K562 (cell line): ENCODE data around the gene B3GLCT. TPM values are rescaled to one million over a fixed set of nuclear protein-coding genes. Genes with fewer than 3 reads are reported as not detected.

Experiments
- ATAC-seq: fragments of 200-7000 bp; cut with Tn5 transposase; 3 replicates; pipeline ENCODE4 v1.9.1; 2020; ENCODE audit warnings: moderate library complexity
- BruUV-seq: library from RNA; stranded (reverse); fragments of 400-500 nt; replicated peaks from 2 replicates; lab custom pipeline; 2021; lab: Mats Ljungman, UMichigan
- CTCF ChIA-PET: fragments of 300-600 bp; formaldehyde crosslinking; extraction: SDS; loops from one replicate; lab custom pipeline; 2021; ENCODE audit warnings: low intra/inter-chr PET ratio; lab: Yijun Ruan, JAX
- POLR2A ChIA-PET: fragments of 300-600, 350-650 bp; sonication (Branson Sonifier 250); formaldehyde crosslinking; extraction: SDS; loops from one replicate; lab custom pipeline; 2021; ENCODE audit warnings: antibody characterized with exemption, inconsistent platforms; lab: Yijun Ruan, JAX
- DNase-seq, 4 experiments: peaks; one replicate each; pipeline versions ENCODE4 v3.0.0 to v3.0.0-alpha.2; 2011 to 2018; ENCODE audit warnings: low spot score in 3 of 4, mixed read lengths in 3 of 4; ENCODE audit errors: extremely low read depth in 1 of 4
- FAIRE-seq: peaks from 2 replicates; lab custom pipeline; 2011; peaks lifted over from hg19 to GRCh38; lab: Jason Lieb, UNC
- H2AFZ ChIP-seq: 2 replicates; pipeline ENCODE4 v1.6.0; 2011; ENCODE audit warnings: low read depth, low read length, control low read depth, inconsistent platforms
- H3K27ac ChIP-seq: fragments of 200-600 bp; 3 replicates; pipeline ENCODE4 v1.8.0; 2011; ENCODE audit warnings: low read depth, mild to moderate bottlenecking, control low read depth, inconsistent platforms, low read length, moderate library complexity, mixed read lengths; ENCODE audit errors: extremely low read depth
- H3K27me3 ChIP-seq, 2 experiments: fragments of 300-600 bp in 1 of 2; 2 replicates in 1 of 2; 3 replicates in 1 of 2; pipeline versions ENCODE4 v1.6.0 to v1.8.0; 2011; ENCODE audit warnings: inconsistent platforms in 2 of 2, low read length in 2 of 2, mild to moderate bottlenecking in 1 of 2, mixed read lengths in 1 of 2, moderate library complexity in 1 of 2; ENCODE audit not compliant: control insufficient read depth in 2 of 2, insufficient read depth in 2 of 2
- H3K36me3 ChIP-seq: fragments of 300-600 bp; 3 replicates; pipeline ENCODE4 v1.8.0; 2011; ENCODE audit warnings: mild to moderate bottlenecking, low read length, inconsistent platforms; ENCODE audit not compliant: control insufficient read depth, insufficient read depth
- H3K4me1 ChIP-seq, 2 experiments: fragments of 200-600 bp in 1 of 2; replicated peaks in 1 of 2; 2 replicates in 1 of 2; 3 replicates in 1 of 2; pipeline versions ENCODE4 v1.5.1 to v1.8.0; 2011; ENCODE audit warnings: inconsistent platforms in 2 of 2, low read length in 2 of 2, mild to moderate bottlenecking in 1 of 2, mixed read lengths in 1 of 2, moderate library complexity in 1 of 2; ENCODE audit not compliant: control insufficient read depth in 2 of 2, insufficient read depth in 2 of 2
- H3K4me2 ChIP-seq: 2 replicates; pipeline ENCODE4 v1.6.1; 2011; ENCODE audit warnings: low read length, control low read depth, inconsistent platforms, mixed read lengths; ENCODE audit not compliant: insufficient read depth
- H3K4me3 ChIP-seq: fragments of 200-600 bp; sonication (generic), shearing (Covaris generic); 2 replicates; pipeline ENCODE4 v1.5.1; 2016; ENCODE audit warnings: control low read depth, inconsistent platforms
- H3K79me2 ChIP-seq: fragments of 200-600 bp; 3 replicates; pipeline ENCODE4 v1.8.0; 2011; ENCODE audit warnings: low read length, inconsistent platforms; ENCODE audit not compliant: control insufficient read depth, insufficient read depth
- H3K9ac ChIP-seq, 2 experiments: 2 replicates each; pipeline versions ENCODE4 v1.6.0 to v1.6.1; 2011; ENCODE audit warnings: low read depth in 2 of 2, low read length in 2 of 2, control low read depth in 1 of 2, inconsistent platforms in 1 of 2, mild to moderate bottlenecking in 1 of 2, mixed read lengths in 1 of 2; ENCODE audit not compliant: insufficient read depth in 1 of 2
- H3K9me1 ChIP-seq: one replicate; pipeline ENCODE4 v1.6.0; 2011; ENCODE audit warnings: inconsistent platforms, mild to moderate bottlenecking, low read length, moderate library complexity; ENCODE audit not compliant: control insufficient read depth, insufficient read depth
- H3K9me3 ChIP-seq: replicated peaks from 2 replicates; pipeline ENCODE4 v1.5.1; 2011; ENCODE audit warnings: low read depth, low read length, inconsistent platforms; ENCODE audit not compliant: control insufficient read depth, insufficient read depth
- H4K20me1 ChIP-seq: replicated peaks from 2 replicates; pipeline ENCODE4 v1.6.1; 2011; ENCODE audit warnings: low read length, inconsistent platforms, mixed read lengths; ENCODE audit not compliant: control insufficient read depth, insufficient read depth
- BRD9 ChIP-seq: fragments of 450-650 bp; IDR thresholded peaks from 2 replicates; pipeline ENCODE4 v1.6.1; 2018; ENCODE audit warnings: low read depth; ENCODE audit not compliant: partially characterized antibody
- CTBP1 ChIP-seq: fragments of 450-650 bp; IDR thresholded peaks from 2 replicates; pipeline ENCODE4 v1.6.1; 2016; ENCODE audit warnings: borderline replicate concordance
- CTCFL ChIP-seq: IDR thresholded peaks from 2 replicates; pipeline ENCODE4 v1.6.1; 2011; ENCODE audit warnings: borderline replicate concordance, low read depth, mild to moderate bottlenecking, moderate library complexity, low read length; ENCODE audit not compliant: insufficient read depth, poor library complexity, severe bottlenecking
- KDM5B ChIP-seq: fragments of 200-600 bp; sonication (generic); IDR thresholded peaks from 2 replicates; pipeline ENCODE4 v1.6.1; 2012; ENCODE audit warnings: low read depth, mild to moderate bottlenecking, moderate library complexity, low read length, control low read depth, inconsistent platforms; ENCODE audit not compliant: insufficient replicate concordance
- NR2C2 ChIP-seq, 2 experiments: fragments of 200-800 bp in 1 of 2; sonication (Bioruptor generic) in 1 of 2; sonication (generic) in 1 of 2; formaldehyde crosslinking in 1 of 2; IDR thresholded peaks; 2 replicates each; pipeline versions ENCODE4 v1.6.1 to v1.8.0; 2016 to 2022; ENCODE audit warnings: mild to moderate bottlenecking in 1 of 2, missing compliant biosample characterization in 1 of 2, missing genetic modification characterization in 1 of 2, missing genetic modification reagents in 1 of 2
- WGBS: fragments of 100-300 bp; shearing (Covaris generic); methylation state at CpG from one replicate; pipeline ENCODE4 v1.1.6; 2016; ENCODE audit warnings: low coverage, mixed read lengths; ENCODE audit not compliant: insufficient coverage; ENCODE audit errors: missing lambda C conversion rate; 5-methylcytosine and 5-hydroxymethylcytosine counted together
- in situ Hi-C: fragments of 300-500 bp; cut with MboI; formaldehyde crosslinking; loops from 4 replicates; pipeline ENCODE4 v1.15.0; 2018; ENCODE audit warnings: inconsistent platforms, mixed read lengths
- intact Hi-C: fragments of 100-400 bp; cut with micrococcal nuclease; formaldehyde crosslinking; loops from 2 replicates; pipeline ENCODE4 v1.14.2; 2022
- polyA plus RNA-seq, 8 experiments: library from polyadenylated mRNA; depleted of rRNA in 4 of 8; stranded (reverse) in 5 of 8; unstranded in 3 of 8; fragments of >200 nt; fragmentation: Nextera tagmentation in 2 of 8; fragmentation: Illumina TruSeq in 1 of 8; extraction: Ambion mirVana in 2 of 8; extraction: Trizol in 1 of 8; gene quantifications; 2 replicates each; pipeline versions ENCODE4 v1.2.1 to v1.2.3, GENCODE V29; 2011 to 2014; ENCODE audit warnings: inconsistent platforms in 1 of 8, missing spikeins in 1 of 8
- total RNA-seq, 7 experiments: library from RNA; depleted of rRNA in 6 of 7; stranded (reverse); fragments of >200 nt in 6 of 7; fragmentation: Illumina TruSeq in 2 of 7; extraction: Trizol in 2 of 7; gene quantifications; 2 replicates each; pipeline versions ENCODE4 v1.2.1 to v1.2.3, GENCODE V29; 2011 to 2021; ENCODE audit warnings: low replicate concordance in 1 of 7

The B3GLCT gene
- total and polyA plus RNA-seq, 9 of the 15 experiments (the other 6 are each of a cell fraction or from before 2014, with no cell fraction given) = 1.1 to 5.1 (median 2.9) TPM

GRCh38 chr13:31310356-31310755 is 110.6 kb downstream of the B3GLCT start:
- TF ChIP-seq CTBP1 (no peak), NR2C2 (CRISPR knock-in tag; IDR thresholded peaks at IDR 0.05) (no peak), NR2C2 (tag; IDR thresholded peaks at IDR 0.05) (no peak), BRD9 (no peak), KDM5B (no peak), CTCFL (no peak)
- POLR2A ChIA-PET = interaction anchor here (0.5 kb wide), 1 partner anchor 264 kb away, joined by 3 read pairs; no protein-coding TSS in a partner anchor
- Histone ChIP-seq H3K79me2 (no peaks in the 10 kb centered on the region), H3K27me3 (no peaks in the 10 kb centered on the region), H3K27ac (no peak overlapping the region), H4K20me1 (no peaks in the 10 kb centered on the region), H3K9me1 (no peaks in the 10 kb centered on the region), H3K4me2 (no peak overlapping the region), H3K4me3 (no peak overlapping the region), H3K36me3 (no peaks in the 10 kb centered on the region), H3K9me3 (no peaks in the 10 kb centered on the region), H2AFZ (no peak overlapping the region), H3K9ac (no peak overlapping the region), H3K4me1 (no peaks in the 10 kb centered on the region)
- BruUV-seq = no TSS peak
- ATAC-seq = no peak
- 20% methylated on average over 2 of the region's 4 CpGs for WGBS
- DNase-seq = no peak
- no peak for FAIRE-seq
- in situ Hi-C loops = no loop called here
- CTCF ChIA-PET = no interaction called here
- intact Hi-C loops = no loop called here
